Breast epithelium (tissue), 3 donors: Measurements from ENCODE around the gene NSUN2.

Experiments
- CTCF ChIP-seq, 3 donors: fragments of 450-650 bp; IDR thresholded peaks; one replicate each; pipeline ENCODE4 v1.5.1; 2016 to 2017; ENCODE audit warnings: antibody characterized with exemption in 3 of 3, mild to moderate bottlenecking in 3 of 3, moderate library complexity in 3 of 3
- POLR2AphosphoS5 ChIP-seq, 3 donors: sonication (generic); formaldehyde crosslinking; IDR thresholded peaks; one replicate each; pipeline ENCODE4 v1.6.1; 2017; ENCODE audit warnings: antibody characterized with exemption in 3 of 3

- TF ChIP-seq POLR2AphosphoS5 (IDR thresholded peaks at IDR 0.05), result no peak
- no peak for TF ChIP-seq CTCF (IDR thresholded peaks at IDR 0.05)
Observed at GRCh38 chr5:6581559-6582426, 51.1 kb downstream of the NSUN2 start.
